ENCODE results near the gene IL19. TPM values are rescaled to one million over a fixed set of nuclear protein-coding genes. Genes with fewer than 3 reads are reported as not detected.
A peak's percentile ranks its signal among the peaks of the same experiment; 100 is the strongest.
"Not testable (repeated sequence)": the region's sequence is repeated elsewhere in the genome, so short reads cannot be mapped to it uniquely, and the experiment has no call there.

Gene IL19
- total RNA-seq, 2 experiments from 2014 or later, result not detected

DNA sequence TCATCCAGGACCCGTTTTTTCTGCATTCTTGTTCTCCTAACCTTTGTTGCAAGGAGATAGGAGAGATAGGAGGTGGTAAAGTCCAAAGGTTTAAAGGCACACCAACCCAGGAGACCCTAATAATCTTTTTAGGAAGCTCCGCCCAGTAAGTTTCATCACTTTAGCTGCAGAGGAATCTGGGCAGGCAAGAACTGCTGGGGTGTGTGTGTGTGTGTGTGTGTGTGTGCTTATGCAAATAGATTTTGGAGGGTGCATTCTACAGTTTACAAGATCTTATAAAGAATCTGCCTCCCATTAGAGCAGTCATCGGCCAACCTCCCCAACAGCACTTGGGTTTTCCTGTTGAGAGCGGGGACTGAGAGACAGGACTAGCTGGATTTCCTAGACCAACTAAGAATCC, 5.7 kb downstream of the IL19 start:
- no peak overlapping the region for H3K27ac Mint-ChIP-seq
- intact Hi-C loops (cut with DNase I, micrococcal nuclease), result no loop called here
- H3K4me1 Mint-ChIP-seq, result peaks cover 19% of the 10 kb centered on the region
- ChIA-PET CTCF (interaction anchor here (1.0 to 1.6 kb wide), 3 partner anchors 10 to 49 kb away, joined by 3 to 5 read pairs (median 4); no protein-coding TSS in a partner anchor), POLR2A (no interaction called here)
- H3K36me3 Mint-ChIP-seq (ENCODE audit: low read depth), result no peaks in the 10 kb centered on the region
- H3K27me3 Mint-ChIP-seq, result peaks cover 12% of the 10 kb centered on the region
- H3K9me3 Mint-ChIP-seq (ENCODE audit: low read depth), result no peaks in the 10 kb centered on the region
- no peak for ATAC-seq
- H3K4me3 Mint-ChIP-seq, result no peak overlapping the region
- DNase-seq, result no peak

DNA sequence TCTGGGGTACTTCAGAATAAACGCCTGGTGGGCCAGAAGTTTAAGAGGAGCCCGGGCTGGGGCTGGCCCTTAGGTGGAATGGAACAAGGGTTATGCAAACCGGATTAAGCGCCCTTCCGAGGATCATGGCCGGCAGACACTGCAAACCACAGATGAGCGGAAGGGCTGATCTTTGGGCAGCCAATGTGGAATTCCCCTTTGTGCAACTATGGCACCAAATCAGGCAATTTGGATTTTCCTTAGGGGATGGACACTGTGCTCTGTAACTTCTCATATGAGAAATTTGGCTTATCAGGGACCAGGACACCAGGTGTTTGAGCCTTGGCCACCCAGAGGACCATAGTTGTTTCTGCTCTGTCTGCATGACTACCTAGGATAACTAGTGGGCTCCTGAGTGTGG, 7.5 kb downstream of the IL19 start:
- H3K4me1 Mint-ChIP-seq, result peaks cover 19% of the 10 kb centered on the region
- ChIA-PET POLR2A (no interaction called here), CTCF (interaction anchor here (0.8 to 0.9 kb wide), 2 partner anchors 11 to 43 kb away, joined by 3 read pairs; no protein-coding TSS in a partner anchor)
- no peak overlapping the region for H3K4me3 Mint-ChIP-seq
- H3K9me3 Mint-ChIP-seq (ENCODE audit: low read depth), result no peaks in the 10 kb centered on the region
- no peaks in the 10 kb centered on the region for H3K36me3 Mint-ChIP-seq (ENCODE audit: low read depth)
- ATAC-seq (no peak), DNase-seq (no peak)
- peaks cover 4% of the 10 kb centered on the region for H3K27me3 Mint-ChIP-seq
- intact Hi-C loops (cut with DNase I, micrococcal nuclease), result no loop called here
- H3K27ac Mint-ChIP-seq, result no peak overlapping the region

DNA sequence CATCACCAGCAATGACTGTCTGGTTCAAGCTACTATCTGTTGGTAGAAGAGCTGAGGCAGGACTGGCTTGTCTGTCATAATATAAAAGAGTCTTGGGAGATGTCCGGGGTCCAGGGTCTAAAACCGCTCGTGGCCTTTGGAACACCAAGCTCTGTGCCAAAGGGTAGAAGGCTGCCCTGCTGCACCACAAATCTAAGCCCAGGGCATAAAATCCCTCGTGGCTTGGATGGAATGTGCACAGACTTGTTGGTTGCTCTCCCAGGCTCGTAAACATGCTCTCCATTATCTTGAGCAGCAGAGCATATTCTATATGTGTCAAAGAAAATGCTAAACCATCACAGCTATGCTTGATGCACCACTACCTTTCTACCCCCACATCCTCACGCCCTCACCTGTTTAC, 8.3 kb downstream of the IL19 start:
- CTCF ChIA-PET, result interaction anchor here (0.8 to 0.9 kb wide), 2 partner anchors 12 to 14 kb away, joined by 3 read pairs; no protein-coding TSS in a partner anchor
- H3K4me3 Mint-ChIP-seq; intact Hi-C loops (cut with DNase I, micrococcal nuclease); H3K27me3 Mint-ChIP-seq; H3K9me3 Mint-ChIP-seq (ENCODE audit: low read depth); DNase-seq; H3K36me3 Mint-ChIP-seq (ENCODE audit: low read depth); ATAC-seq; POLR2A ChIA-PET; H3K27ac Mint-ChIP-seq: not testable (repeated sequence)
- peaks cover 21% of the 10 kb centered on the region for H3K4me1 Mint-ChIP-seq

DNA sequence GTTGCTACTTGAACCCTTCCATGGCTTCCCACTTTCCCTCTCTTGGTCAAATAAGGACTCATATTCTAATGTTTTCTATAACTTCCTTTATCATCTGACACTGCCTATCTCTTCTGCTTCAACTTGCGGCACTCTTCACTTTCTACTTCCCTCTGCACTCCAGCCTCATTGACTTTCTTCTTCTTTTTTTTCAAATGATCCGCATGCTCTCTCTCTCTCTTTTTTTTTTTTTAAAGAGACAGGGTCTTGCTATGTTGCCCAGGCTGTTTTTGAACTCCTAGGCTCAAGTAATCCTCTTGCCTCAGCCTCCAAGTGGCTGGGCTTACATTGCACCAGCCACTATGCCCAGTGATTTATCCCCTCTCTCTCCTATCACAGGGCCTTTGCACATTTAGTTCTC, 9.1 kb downstream of the IL19 start:
- Mint-ChIP-seq H3K4me3 (no peak overlapping the region), H3K36me3 (ENCODE audit: low read depth) (no peaks in the 10 kb centered on the region), H3K4me1 (peaks cover 28% of the 10 kb centered on the region), H3K27me3 (peaks cover 5% of the 10 kb centered on the region), H3K27ac (no peak overlapping the region), H3K9me3 (ENCODE audit: low read depth) (no peaks in the 10 kb centered on the region)
- POLR2A ChIA-PET, result no interaction called here
- DNase-seq, result no peak
- CTCF ChIA-PET, result interaction anchor here (1.4 kb wide), 1 partner anchor 19 kb away, joined by 3 read pairs; no protein-coding TSS in a partner anchor
- intact Hi-C loops (cut with DNase I, micrococcal nuclease), result loop anchor here in 1 of 2 experiments (5.0 kb wide), 1 partner anchor 38 kb away; no protein-coding TSS in a partner anchor
- no peak for ATAC-seq

DNA sequence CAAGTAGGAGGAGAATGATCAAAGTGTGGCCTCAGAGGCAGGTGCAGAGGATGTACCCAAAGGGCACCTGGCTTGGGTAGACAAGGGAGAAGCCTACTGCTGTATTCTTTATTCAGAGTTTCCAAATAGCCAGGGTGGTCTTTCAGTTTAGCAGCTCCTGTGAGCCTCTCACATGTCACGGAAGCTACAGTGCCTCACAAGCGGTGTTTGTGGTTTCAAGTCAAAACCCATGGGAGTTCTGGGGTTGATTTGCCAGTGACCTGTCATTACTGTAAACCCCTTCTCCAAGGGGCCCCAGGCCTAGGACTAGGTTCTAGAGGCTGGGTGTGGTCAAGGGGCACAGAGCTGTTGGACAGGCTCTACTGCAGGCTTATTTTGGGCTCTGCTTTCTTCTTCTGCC, 11.9 kb downstream of the IL19 start:
- Mint-ChIP-seq H3K4me1 (peaks cover 52% of the 10 kb centered on the region), H3K27ac (no peak overlapping the region)
- no peak for ATAC-seq

DNA sequence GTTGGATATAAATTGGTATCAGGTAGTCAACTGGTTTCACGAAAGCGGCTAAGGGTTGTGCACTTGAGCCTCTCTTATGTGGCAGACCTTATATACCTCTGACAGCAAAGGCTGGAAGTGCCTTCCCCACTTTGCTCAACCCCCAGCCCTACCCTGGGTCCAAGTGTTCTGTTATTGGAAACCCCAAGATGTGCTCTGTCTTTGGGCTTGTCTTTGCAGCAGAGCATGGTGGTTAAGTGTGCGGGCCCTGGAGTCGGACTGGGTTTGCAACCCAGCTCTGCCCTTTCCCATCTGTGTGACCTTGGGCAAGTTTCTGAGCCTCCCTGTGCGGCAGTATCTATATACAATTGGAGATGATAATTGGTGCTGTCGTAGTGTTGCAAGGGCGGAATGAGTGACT, 12.9 kb downstream of the IL19 start:
- DNase-seq (no peak), ATAC-seq (no peak)
- Mint-ChIP-seq H3K4me3 (no peak overlapping the region), H3K36me3 (ENCODE audit: low read depth) (no peaks in the 10 kb centered on the region), H3K4me1 (peaks cover 57% of the 10 kb centered on the region), H3K9me3 (ENCODE audit: low read depth) (no peaks in the 10 kb centered on the region), H3K27me3 (peaks cover 18% of the 10 kb centered on the region), H3K27ac (no peak overlapping the region)
- CTCF ChIA-PET, result interaction anchor here (0.6 to 2.3 kb wide), 9 partner anchors 15 to 150 kb away, joined by 3 to 18 read pairs (median 4); no protein-coding TSS in a partner anchor
- intact Hi-C loops (cut with DNase I, micrococcal nuclease), result loop anchor here in 1 of 2 experiments (5.0 kb wide), 1 partner anchor 34 kb away; no protein-coding TSS in a partner anchor
- POLR2A ChIA-PET, result interaction anchor here (1.2 to 1.6 kb wide), 3 partner anchors 11 to 20 kb away, joined by 4 to 7 read pairs (median 4); no protein-coding TSS in a partner anchor

More for the DNA sequence above, 11.9 kb downstream of the IL19 start:
- ChIA-PET CTCF (interaction anchor here (0.8 to 2.3 kb wide), 5 partner anchors 14 to 67 kb away, joined by 3 to 18 read pairs (median 3); no protein-coding TSS in a partner anchor), POLR2A (no interaction called here)
- peak; percentile 34 for DNase-seq
- Mint-ChIP-seq H3K27me3 (peaks cover 13% of the 10 kb centered on the region), H3K36me3 (ENCODE audit: low read depth) (no peaks in the 10 kb centered on the region), H3K9me3 (ENCODE audit: low read depth) (no peaks in the 10 kb centered on the region), H3K4me3 (no peak overlapping the region)
- intact Hi-C loops (cut with DNase I, micrococcal nuclease), result loop anchor here in 1 of 2 experiments (5.0 kb wide), 1 partner anchor 35 kb away; no protein-coding TSS in a partner anchor

DNA sequence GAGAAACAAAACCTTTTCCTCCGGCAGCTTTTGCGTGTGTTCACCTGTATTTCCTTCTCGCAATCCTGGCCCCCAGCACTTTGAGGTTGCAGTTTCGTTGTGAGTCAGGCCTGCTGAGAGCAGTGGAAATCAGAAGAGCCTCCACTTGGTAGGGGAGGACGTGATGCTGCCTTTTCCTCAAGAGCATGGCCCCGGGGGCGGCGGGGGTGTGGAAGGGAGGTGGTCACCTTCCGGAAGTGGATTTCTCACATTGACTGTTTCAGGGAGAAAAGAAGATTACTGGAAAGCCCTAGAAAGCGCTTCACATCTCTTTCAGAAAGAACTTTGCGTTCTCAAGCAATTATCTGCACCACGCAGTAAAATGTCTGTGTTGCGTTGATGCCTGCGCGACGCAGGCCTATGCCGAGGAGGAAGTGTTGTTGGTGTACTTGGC, 13.9 kb downstream of the IL19 start:
- no peaks in the 10 kb centered on the region for H3K9me3 Mint-ChIP-seq (ENCODE audit: low read depth)
- ATAC-seq (peak; percentile 85), DNase-seq (peak; percentile 94)
- H3K36me3 Mint-ChIP-seq (ENCODE audit: low read depth), result no peaks in the 10 kb centered on the region
- POLR2A ChIA-PET, result interaction anchor here (1.2 to 1.6 kb wide), 3 partner anchors 10 to 19 kb away, joined by 4 to 7 read pairs (median 4); no protein-coding TSS in a partner anchor
- intact Hi-C loops (cut with DNase I, micrococcal nuclease), result loop anchor here (1.0 to 5.0 kb wide), 6 partner anchors 10 to 45 kb away; no protein-coding TSS in a partner anchor
- peaks cover 57% of the 10 kb centered on the region for H3K4me1 Mint-ChIP-seq
- CTCF ChIA-PET, result interaction anchor here (0.7 to 2.3 kb wide), 10 partner anchors 8 to 149 kb away, joined by 3 to 18 read pairs (median 4); no protein-coding TSS in a partner anchor
- H3K27me3 Mint-ChIP-seq, result peaks cover 22% of the 10 kb centered on the region
- H3K27ac Mint-ChIP-seq, result peak overlapping the region; percentile 71
- H3K4me3 Mint-ChIP-seq, result peak overlapping the region; percentile 18

DNA sequence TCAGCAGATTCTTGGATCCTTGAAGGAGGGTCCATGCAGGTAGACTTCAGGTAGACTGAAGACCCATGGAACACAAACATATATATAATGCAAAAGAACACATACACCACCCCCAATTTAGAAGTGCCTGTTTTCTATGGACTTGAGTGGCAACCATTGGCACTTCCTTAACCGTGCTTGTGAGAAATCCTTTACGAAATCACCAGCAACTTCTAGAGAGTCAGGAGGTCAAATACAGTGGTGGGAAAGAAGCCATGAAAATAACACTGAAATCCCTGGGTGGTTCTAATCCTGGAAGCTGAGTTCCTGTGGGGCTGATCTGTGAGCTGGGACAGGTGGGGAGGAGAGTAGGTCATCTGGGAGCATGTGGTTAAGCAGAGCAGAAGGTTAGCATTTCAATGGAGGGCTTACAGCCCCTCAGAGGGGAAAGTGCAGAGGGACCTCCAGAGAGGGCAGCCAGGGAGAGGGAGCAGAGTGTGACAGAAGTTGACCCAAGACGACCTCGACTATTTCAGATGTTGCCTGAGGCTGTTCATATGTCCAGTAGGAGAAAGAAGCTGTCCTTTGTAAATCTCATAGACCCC, 14.7 kb downstream of the IL19 start:
- POLR2A ChIA-PET, result interaction anchor here (0.8 to 1.7 kb wide), 2 partner anchors 15 to 18 kb away, joined by 3 to 4 read pairs; no protein-coding TSS in a partner anchor
- Mint-ChIP-seq H3K27ac (peak overlapping the region; percentile 33), H3K36me3 (ENCODE audit: low read depth) (no peaks in the 10 kb centered on the region), H3K9me3 (ENCODE audit: low read depth) (no peaks in the 10 kb centered on the region), H3K27me3 (peaks cover 26% of the 10 kb centered on the region), H3K4me1 (peaks cover 61% of the 10 kb centered on the region), H3K4me3 (no peak overlapping the region)
- ATAC-seq, result no peak
- CTCF ChIA-PET, result interaction anchor here (0.8 to 1.9 kb wide), 13 partner anchors 10 to 141 kb away, joined by 3 to 14 read pairs (median 4); partner anchors contain the start of gene IL19
- intact Hi-C loops (cut with DNase I, micrococcal nuclease), result no loop called here
- no peak for DNase-seq

DNA sequence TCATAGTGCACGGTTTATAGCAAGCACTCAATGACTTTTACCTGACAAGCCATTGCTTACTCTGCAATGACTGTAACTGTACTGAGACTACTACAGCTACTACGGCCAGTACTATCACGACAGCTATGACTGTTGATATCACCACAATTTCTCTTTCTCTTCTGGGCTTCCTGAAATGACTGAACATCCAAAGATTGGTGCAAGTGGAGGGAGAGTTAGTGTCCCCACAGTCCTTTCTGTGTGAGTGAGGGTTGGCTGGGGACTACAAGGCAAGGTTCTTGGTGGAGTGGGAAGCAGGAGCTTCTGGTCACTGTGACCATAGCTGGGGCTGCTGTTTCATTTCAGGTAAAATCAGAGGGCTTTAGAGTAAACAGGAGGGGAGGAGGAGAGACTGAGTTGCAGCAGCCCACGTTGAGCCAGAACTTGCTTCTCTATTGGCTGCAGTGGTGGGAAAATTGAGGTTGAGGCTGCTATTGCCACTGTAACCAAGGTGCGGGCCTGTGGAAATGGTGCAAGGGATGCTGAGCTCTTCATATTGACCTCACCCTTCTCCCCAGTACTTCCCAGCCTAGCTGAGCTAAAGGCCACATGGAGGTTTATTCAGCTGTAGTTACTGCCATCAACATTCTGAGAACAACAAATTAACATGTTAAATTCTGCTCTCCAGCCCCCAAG, 15.8 kb downstream of the IL19 start:
- H3K4me1 Mint-ChIP-seq, result peaks cover 70% of the 10 kb centered on the region
- H3K27ac Mint-ChIP-seq, result no peak overlapping the region
- DNase-seq (no peak), ATAC-seq (peak; percentile 48)
- H3K4me3 Mint-ChIP-seq, result no peak overlapping the region
- intact Hi-C loops (cut with DNase I, micrococcal nuclease), result no loop called here
- ChIA-PET POLR2A (interaction anchor here (0.6 to 1.7 kb wide), 4 partner anchors 14 to 68 kb away, joined by 3 to 7 read pairs (median 4); partner anchors contain the start of gene IL10), CTCF (interaction anchor here (0.8 to 1.9 kb wide), 19 partner anchors 9 to 151 kb away, joined by 3 to 14 read pairs (median 4); partner anchors contain the start of genes DYRK3 and IL19)
- H3K36me3 Mint-ChIP-seq (ENCODE audit: low read depth), result no peaks in the 10 kb centered on the region
- H3K27me3 Mint-ChIP-seq, result peaks cover 26% of the 10 kb centered on the region
- H3K9me3 Mint-ChIP-seq (ENCODE audit: low read depth), result no peaks in the 10 kb centered on the region

DNA sequence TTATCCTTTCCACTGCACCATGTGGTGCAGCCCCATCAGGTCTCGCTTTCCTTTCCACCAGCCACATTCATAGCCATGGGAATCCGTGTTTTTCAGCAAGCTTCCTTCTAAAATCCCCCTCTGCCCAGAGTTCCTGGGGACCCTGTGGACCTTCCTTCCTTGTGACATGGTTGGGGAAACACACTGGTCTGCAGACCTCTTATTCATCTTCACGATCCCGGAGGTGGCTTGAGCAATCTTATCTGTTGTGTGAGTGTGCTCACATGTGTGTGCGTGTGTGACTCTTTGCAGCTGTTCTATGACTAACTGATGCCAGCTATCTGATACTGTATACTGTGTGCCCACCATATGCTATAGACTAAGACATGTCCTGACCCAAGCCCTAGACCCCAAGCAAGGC, 17.3 kb downstream of the IL19 start:
- no peaks in the 10 kb centered on the region for H3K9me3 Mint-ChIP-seq (ENCODE audit: low read depth)
- H3K36me3 Mint-ChIP-seq (ENCODE audit: low read depth), result no peaks in the 10 kb centered on the region
- H3K27ac Mint-ChIP-seq, result no peak overlapping the region
- POLR2A ChIA-PET, result no interaction called here
- H3K4me1 Mint-ChIP-seq, result peaks cover 71% of the 10 kb centered on the region
- intact Hi-C loops (cut with DNase I, micrococcal nuclease), result no loop called here
- no peak overlapping the region for H3K4me3 Mint-ChIP-seq
- H3K27me3 Mint-ChIP-seq, result peaks cover 24% of the 10 kb centered on the region
- no peak for DNase-seq
- CTCF ChIA-PET, result interaction anchor here (0.7 to 2.7 kb wide), 5 partner anchors 11 to 124 kb away, joined by 3 to 9 read pairs (median 4); no protein-coding TSS in a partner anchor
- no peak for ATAC-seq

DNA sequence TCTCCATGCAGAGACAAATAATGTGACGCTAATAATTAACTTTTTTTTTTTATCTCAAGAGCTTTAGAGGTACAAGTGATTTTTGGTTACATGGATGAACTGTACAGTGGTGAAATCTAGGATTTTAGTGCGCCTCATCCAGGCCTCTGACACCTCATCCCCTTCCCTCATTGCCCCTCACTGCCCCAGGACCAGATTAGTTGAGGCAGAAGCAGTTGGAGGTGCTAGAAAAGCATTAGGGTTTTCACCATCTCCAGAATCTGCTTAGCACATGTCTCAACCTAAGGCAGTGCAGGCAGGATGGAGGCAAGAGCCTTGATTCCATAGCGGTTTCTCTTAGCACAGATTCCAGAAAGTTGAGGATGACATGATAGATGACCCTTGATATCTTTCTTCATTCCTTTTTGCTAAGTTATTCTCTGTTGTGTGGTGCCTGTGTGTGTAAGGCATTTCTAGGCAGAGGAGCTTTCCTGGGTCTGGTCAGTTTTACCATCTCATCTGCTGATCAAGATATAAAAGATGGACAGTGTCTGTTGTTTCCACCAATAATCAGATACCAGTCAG, 18.0 kb downstream of the IL19 start:
- H3K36me3 Mint-ChIP-seq (ENCODE audit: low read depth), result no peaks in the 10 kb centered on the region
- intact Hi-C loops (cut with DNase I, micrococcal nuclease), result no loop called here
- peaks cover 23% of the 10 kb centered on the region for H3K27me3 Mint-ChIP-seq
- CTCF ChIA-PET, result interaction anchor here (1.4 to 2.7 kb wide), 2 partner anchors 10 to 13 kb away, joined by 3 to 9 read pairs; no protein-coding TSS in a partner anchor
- H3K27ac Mint-ChIP-seq, result no peak overlapping the region
- ATAC-seq (no peak), DNase-seq (no peak)
- no peaks in the 10 kb centered on the region for H3K9me3 Mint-ChIP-seq (ENCODE audit: low read depth)
- H3K4me1 Mint-ChIP-seq, result peaks cover 72% of the 10 kb centered on the region
- POLR2A ChIA-PET, result interaction anchor here (0.6 kb wide), 1 partner anchor 262 kb away, joined by 3 read pairs; no protein-coding TSS in a partner anchor
- no peak overlapping the region for H3K4me3 Mint-ChIP-seq

Data from activated CD4-positive, alpha-beta T cell treated with anti-CD3 and anti-CD28 coated beads for 36 hours (primary cell).